Heart right ventricle (tissue), 16 donors: ENCODE data around the gene LILRB1. TPM values are rescaled to one million over a fixed set of nuclear protein-coding genes. Genes with fewer than 3 reads are reported as not detected.
"Not testable (repeated sequence)": the region's sequence is repeated elsewhere in the genome, so short reads cannot be mapped to it uniquely, and the experiment has no call there.

Experiments used
- ATAC-seq, 8 donors: fragments of 200-7000 bp; cut with Tn5 transposase; one replicate each; pipeline ENCODE4 v1.9.1; 2020; ENCODE audit warnings: mild to moderate bottlenecking in 8 of 8, moderate library complexity in 8 of 8, moderate number of reproducible peaks in 1 of 8
- DNase-seq, 2 donors: peaks; one replicate each; pipeline ENCODE4 v3.0.0-alpha.2; 2020
- H3K27ac ChIP-seq, 10 donors: fragments of 200-600 bp; sonication (generic) in 2 of 10; one replicate each; pipeline versions ENCODE4 v1.5.0 to v1.8.0; 2020 to 2022; ENCODE audit warnings: mild to moderate bottlenecking in 3 of 10
- H3K27me3 ChIP-seq, 7 donors: fragments of 200-600 bp; one replicate each; pipeline ENCODE4 v1.8.0; 2021 to 2022; ENCODE audit warnings: mild to moderate bottlenecking in 2 of 7
- H3K36me3 ChIP-seq, 9 donors: fragments of 200-600 bp; sonication (generic) in 1 of 9; one replicate each; pipeline versions ENCODE4 v1.5.0 to v1.8.0; 2020 to 2022; ENCODE audit warnings: mild to moderate bottlenecking in 2 of 9
- H3K4me1 ChIP-seq, 9 donors: fragments of 200-600 bp; sonication (generic) in 1 of 9; one replicate each; pipeline versions ENCODE4 v1.5.0 to v1.8.0; 2020 to 2022; ENCODE audit warnings: mild to moderate bottlenecking in 4 of 9
- H3K4me3 ChIP-seq, 10 donors: fragments of 200-600 bp; sonication (generic) in 2 of 10; one replicate each; pipeline versions ENCODE4 v1.5.0 to v1.8.0; 2020 to 2022; ENCODE audit warnings: mild to moderate bottlenecking in 7 of 10, moderate library complexity in 2 of 10
- H3K9me3 ChIP-seq, 11 donors: fragments of 200-600 bp in 10 of 11; sonication (generic) in 2 of 11; one replicate each; pipeline versions ENCODE4 v1.5.0 to v1.8.0; 2013 to 2022; ENCODE audit warnings: mild to moderate bottlenecking in 2 of 11, control low read depth in 1 of 11, moderate library complexity in 1 of 11
- WGBS, 2 donors: extraction: QIAGEN DNeasy Blood & Tissue Kit; methylation state at CpG; one replicate each; pipeline ENCODE4 v1.1.7; 2013; ENCODE audit warnings: inconsistent platforms in 1 of 2; 5-methylcytosine and 5-hydroxymethylcytosine counted together
- intact Hi-C, 10 donors: fragments of 100-400 bp; cut with DNase I; formaldehyde crosslinking; loops; one replicate each; pipeline versions ENCODE4 v1.11.1 to v1.14.2; 2022
- polyA plus RNA-seq, 2 donors: library from polyadenylated mRNA; stranded (reverse); fragments of 200-250 nt; gene quantifications; one replicate each; pipeline ENCODE4 v1.2.3, GENCODE V29; 2013
- total RNA-seq, 10 donors: library from RNA; stranded (reverse); fragmentation: NEBNext Ultra II Directional in 3 of 10; extraction: Animal tissue kit (Norgen Biotek cat#: 25700) in 3 of 10; gene quantifications; one replicate each; pipeline versions ENCODE4 v1.2.1 to v1.2.4, GENCODE V29; 2021 to 2023
- TF ChIP-seq, protein P1 (sequence below), 9 donors: fragments of 200-600 bp; sonication (generic) in 2 of 9; IDR thresholded peaks; one replicate each; pipeline versions ENCODE4 v1.5.0 to v1.8.0; 2021 to 2022; ENCODE audit warnings: antibody characterized with exemption in 9 of 9, mild to moderate bottlenecking in 5 of 9, moderate library complexity in 1 of 9
- donor health status: Arrhythmogenic right ventricular cardiomyopathy.
- donor health status: ischemic (EF 13 %, LVEDD 7.1; RV severe dilation, severe dysfunction).
- donor health status: healthy with polysubstance abuse.
- donor health status: DM: no; HTN: yes; CAD: no.
- donor health status: DM: no; HTN: no; CAD: no.
- donor health status: ischemic (EF 25% LVEDD 6.9; RV normal size, moderate dysfunction).
- donor health status: ischemic (EF 25% LVEDD 5.7; RV mildly dilated, moderate dysfunction).
- donor health status: healthy.
- donor health status: DM: yes; HTN: yes; CAD: no.
- donor health status: Ischemic cardiomyopathy.
- donor health status: ischemic (EF 35%, LVEDD 5.7; RV mildly dilated, moderate dysfunction).
- donor health status: nonischemic (EF 11% LVEDD 7.7; RV severe dilation, severe dysfunction).
- donor health status: DM: yes; HTN: yes; CAD: no.
- donor health status: PGD.
- donor health status: ischemic (EF 29% LVEDD 5.4; RV normal size, mild dysfunction).
- donor health status: nonischemic (EF 23%, LVEDD 6.1; RV moderate dilation, normal function).

LILRB1 gene
- total and polyA plus RNA-seq, 12 donors, result 0.28 to 16.9 (median 1.3) TPM

DNA sequence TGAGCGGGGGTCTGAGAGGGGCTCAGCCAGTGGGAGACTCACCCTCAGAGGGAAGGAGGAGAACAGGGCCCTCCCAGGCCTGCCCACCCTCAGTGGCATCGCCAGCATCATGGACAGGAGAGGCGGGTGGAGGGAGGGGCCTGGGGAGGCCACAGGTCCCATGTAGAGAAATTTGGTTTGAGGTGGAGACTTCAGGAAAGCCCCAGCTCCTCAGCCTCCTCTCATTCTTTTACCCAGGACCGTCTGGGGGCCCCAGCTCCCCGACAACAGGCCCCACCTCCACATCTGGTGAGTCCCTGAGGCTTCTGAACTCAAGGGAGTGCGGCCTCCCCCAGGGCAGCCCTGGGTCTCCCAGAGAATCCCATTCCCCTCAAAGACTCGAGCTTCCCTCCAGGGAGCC is 3.1 kb downstream of the LILRB1 start:
- Histone ChIP-seq H3K9me3 (no peaks in the 10 kb centered on the region), H3K27ac (no peak overlapping the region), H3K36me3 (no peaks in the 10 kb centered on the region), H3K4me3 (no peak overlapping the region), H3K27me3 (peaks cover 0 to 39% (median 25%) of the 10 kb centered on the region in 7 donors), H3K4me1 (peaks cover 0 to 4% (median 0%) of the 10 kb centered on the region in 9 donors)
- WGBS, 2 donors, result 61 to 77% methylated on average over 7 of the region's 7 CpGs
- ATAC-seq (no peak), DNase-seq (no peak)
- intact Hi-C loops, result no loop called here
- TF ChIP-seq, protein P1, sequence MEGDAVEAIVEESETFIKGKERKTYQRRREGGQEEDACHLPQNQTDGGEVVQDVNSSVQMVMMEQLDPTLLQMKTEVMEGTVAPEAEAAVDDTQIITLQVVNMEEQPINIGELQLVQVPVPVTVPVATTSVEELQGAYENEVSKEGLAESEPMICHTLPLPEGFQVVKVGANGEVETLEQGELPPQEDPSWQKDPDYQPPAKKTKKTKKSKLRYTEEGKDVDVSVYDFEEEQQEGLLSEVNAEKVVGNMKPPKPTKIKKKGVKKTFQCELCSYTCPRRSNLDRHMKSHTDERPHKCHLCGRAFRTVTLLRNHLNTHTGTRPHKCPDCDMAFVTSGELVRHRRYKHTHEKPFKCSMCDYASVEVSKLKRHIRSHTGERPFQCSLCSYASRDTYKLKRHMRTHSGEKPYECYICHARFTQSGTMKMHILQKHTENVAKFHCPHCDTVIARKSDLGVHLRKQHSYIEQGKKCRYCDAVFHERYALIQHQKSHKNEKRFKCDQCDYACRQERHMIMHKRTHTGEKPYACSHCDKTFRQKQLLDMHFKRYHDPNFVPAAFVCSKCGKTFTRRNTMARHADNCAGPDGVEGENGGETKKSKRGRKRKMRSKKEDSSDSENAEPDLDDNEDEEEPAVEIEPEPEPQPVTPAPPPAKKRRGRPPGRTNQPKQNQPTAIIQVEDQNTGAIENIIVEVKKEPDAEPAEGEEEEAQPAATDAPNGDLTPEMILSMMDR (IDR thresholded peaks at IDR 0.05), result no peak

DNA sequence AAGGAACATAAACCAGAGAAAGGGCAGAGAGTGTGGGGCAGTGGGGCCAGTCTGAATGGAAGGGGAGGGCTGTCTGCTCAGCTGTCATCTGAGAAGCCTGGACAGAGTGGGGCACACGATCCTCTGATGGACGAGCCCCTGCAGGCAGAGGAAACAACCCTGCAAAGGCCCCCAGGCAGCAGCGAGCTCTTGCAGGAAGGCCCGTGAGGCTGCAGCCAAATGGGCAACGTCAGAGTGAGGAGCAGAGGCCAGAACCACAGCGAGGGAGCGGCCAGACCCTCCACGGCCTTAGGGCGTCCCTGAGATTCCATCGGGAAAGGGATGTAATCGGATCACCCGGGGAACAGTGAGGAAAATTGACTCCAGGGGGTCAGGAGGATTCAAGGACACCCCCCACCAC is 5.8 kb downstream of the LILRB1 start:
- H3K27ac ChIP-seq, H3K36me3 ChIP-seq, H3K9me3 ChIP-seq, intact Hi-C loops, ATAC-seq, H3K4me1 ChIP-seq, DNase-seq, H3K4me3 ChIP-seq: not testable (repeated sequence)
- WGBS, 2 donors, result 4 to 11% methylated on average over 10 to 12 of the region's 12 CpGs
- peaks cover 0 to 34% (median 21%) of the 10 kb centered on the region in 7 donors for H3K27me3 ChIP-seq

DNA sequence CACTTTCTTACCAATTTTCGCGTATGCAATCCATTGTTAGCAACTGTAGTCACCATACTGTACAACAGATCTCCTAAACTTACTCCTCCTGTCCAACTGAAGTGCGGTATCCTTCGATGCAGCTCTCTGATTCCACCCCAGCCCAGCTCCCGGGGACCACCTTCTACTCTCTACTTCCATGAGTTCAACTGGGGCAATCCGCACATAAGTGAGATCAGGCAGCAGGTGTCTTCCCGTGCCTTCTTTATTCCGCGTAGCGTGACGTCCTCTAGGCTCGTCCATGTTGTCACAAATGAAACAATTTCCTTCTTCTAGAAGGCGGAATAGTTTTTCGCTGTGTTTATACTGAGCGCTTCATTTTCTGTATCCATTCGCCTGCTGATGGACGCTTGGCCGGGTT is 8.4 kb downstream of the LILRB1 start:
- no peak for DNase-seq
- WGBS, 2 donors, result 91% methylated on average over 18 of the region's 18 CpGs
- no peaks in the 10 kb centered on the region for H3K36me3 ChIP-seq
- no peaks in the 10 kb centered on the region for H3K9me3 ChIP-seq
- no peaks in the 10 kb centered on the region for H3K4me1 ChIP-seq
- no peak overlapping the region for H3K27ac ChIP-seq
- peaks cover 0 to 26% (median 12%) of the 10 kb centered on the region in 7 donors for H3K27me3 ChIP-seq
- ATAC-seq, result no peak
- H3K4me3 ChIP-seq, result no peak overlapping the region
- intact Hi-C loops, result no loop called here
- TF ChIP-seq, protein P1 (IDR thresholded peaks at IDR 0.05), result no peak

DNA sequence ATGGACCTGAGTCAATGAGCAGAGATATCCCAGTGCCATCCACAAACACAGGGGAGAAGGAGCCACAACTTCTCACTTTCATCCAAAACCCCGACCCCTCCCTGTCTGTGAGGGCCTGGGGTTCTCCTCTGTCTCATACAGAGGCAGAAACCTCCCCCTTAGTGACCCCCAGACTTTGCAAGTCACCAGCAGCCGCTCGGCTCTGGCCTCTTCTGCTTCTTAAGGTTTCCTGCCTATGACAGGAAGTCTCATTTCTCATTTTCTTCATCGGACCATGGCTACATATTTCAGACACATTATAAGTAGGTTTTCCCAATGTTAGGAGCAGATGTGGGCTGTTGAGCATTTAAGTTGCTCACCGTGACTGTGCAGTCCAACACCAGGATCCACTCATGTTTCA is 12.7 kb downstream of the LILRB1 start:
- peak in 1 of 8 donors; percentile 9 for ATAC-seq
- H3K27ac ChIP-seq, result peak overlapping the region in 1 of 10 donors; percentile 73
- 41 to 59% methylated on average over 5 of the region's 5 CpGs for WGBS, 2 donors
- H3K4me1 ChIP-seq, H3K9me3 ChIP-seq, intact Hi-C loops, H3K36me3 ChIP-seq, H3K4me3 ChIP-seq, DNase-seq: not testable (repeated sequence)
- H3K27me3 ChIP-seq, result peaks cover 0 to 23% (median 4%) of the 10 kb centered on the region in 7 donors

DNA sequence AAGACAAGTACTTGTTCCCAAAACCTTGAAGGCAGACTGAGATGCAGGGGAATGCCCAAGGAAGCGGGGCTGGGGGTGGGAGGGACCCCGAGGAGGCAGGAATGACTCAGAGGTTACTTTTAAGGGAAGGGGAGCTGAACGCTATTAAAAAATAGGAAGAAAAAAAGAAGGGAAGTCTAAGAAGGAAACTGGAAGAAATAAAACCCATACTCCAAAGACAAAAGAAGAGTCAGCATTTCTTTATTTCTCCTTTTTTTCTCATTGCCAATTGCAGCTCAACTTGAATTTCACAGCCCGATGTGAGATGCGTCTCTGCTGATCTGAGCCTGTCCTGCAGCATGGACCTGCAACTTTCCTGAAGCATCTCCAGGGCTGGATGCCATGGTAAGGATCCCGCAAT is 13.3 kb downstream of the LILRB1 start:
- ATAC-seq, result peak in 6 of 8 donors; percentile 30 to 74 (median 43)
- DNase-seq, H3K36me3 ChIP-seq, intact Hi-C loops, H3K9me3 ChIP-seq, H3K4me1 ChIP-seq: not testable (repeated sequence)
- 46 to 69% methylated on average over 4 to 6 of the region's 6 CpGs for WGBS, 2 donors
- peaks cover 0 to 23% (median 4%) of the 10 kb centered on the region in 7 donors for H3K27me3 ChIP-seq
- peak overlapping the region in 1 of 10 donors; percentile 26 for H3K4me3 ChIP-seq
- peak overlapping the region in 1 of 10 donors; percentile 73 for H3K27ac ChIP-seq

DNA sequence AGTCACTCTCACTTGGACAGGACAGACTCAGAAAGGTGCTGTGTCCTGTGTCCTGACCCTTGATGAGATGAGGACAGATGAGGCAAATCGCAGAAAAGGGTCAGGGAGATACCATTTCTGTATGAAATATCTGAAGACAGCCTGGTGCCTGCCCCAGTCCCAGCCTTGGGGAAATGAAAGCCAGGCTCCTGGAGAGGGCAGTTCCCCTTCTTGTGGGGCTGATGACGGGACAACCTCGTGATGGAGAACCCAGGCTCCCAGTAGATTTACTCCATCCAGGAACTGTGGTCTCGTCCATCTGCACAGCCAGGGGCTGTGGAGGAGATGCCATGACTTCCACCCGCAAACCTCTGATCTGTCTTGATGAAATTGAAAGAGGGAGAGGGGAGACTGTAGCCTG is 13.8 kb downstream of the LILRB1 start:
- ATAC-seq (peak in 7 of 8 donors; percentile 64 to 92 (median 73)), DNase-seq (peak in 1 of 2 donors; percentile 33)
- peak overlapping the region in 1 of 10 donors; percentile 68 for H3K27ac ChIP-seq

More for the DNA sequence above, 13.8 kb downstream of the LILRB1 start:
- TF ChIP-seq, protein P1 (IDR thresholded peaks at IDR 0.05), result no peak
- no peaks in the 10 kb centered on the region for H3K36me3 ChIP-seq
- intact Hi-C loops, result no loop called here
- no peaks in the 10 kb centered on the region for H3K9me3 ChIP-seq
- no peaks in the 10 kb centered on the region for H3K4me1 ChIP-seq
- peak overlapping the region in 1 of 10 donors; percentile 26 for H3K4me3 ChIP-seq
- 52 to 69% methylated on average over 4 to 5 of the region's 5 CpGs for WGBS, 2 donors
- peaks cover 0 to 23% (median 4%) of the 10 kb centered on the region in 7 donors for H3K27me3 ChIP-seq
